Adrenal gland (tissue), 12 donors: ENCODE data around the gene NUDT3. TPM values are rescaled to one million over a fixed set of nuclear protein-coding genes. Genes with fewer than 3 reads are reported as not detected.

Source experiments
- DNase-seq, 7 donors: peaks; one replicate each; pipeline ENCODE4 v3.0.0-alpha.2; 2019 to 2020
- H3K27ac ChIP-seq, 5 donors: fragments of 200-600 bp; sonication (generic) in 4 of 5; 1 replicate in 3 of 5; 2 replicates in 2 of 5; pipeline versions ENCODE4 v1.5.1 to v1.8.0; 2016 to 2020; ENCODE audit warnings: mild to moderate bottlenecking in 1 of 5
- H3K27me3 ChIP-seq: fragments of 200-600 bp; 2 replicates; pipeline ENCODE4 v1.8.0; 2021
- H3K36me3 ChIP-seq, 2 donors: fragments of 200-600 bp; replicated peaks in 1 of 2; 1 replicate in 1 of 2; 2 replicates in 1 of 2; pipeline versions ENCODE4 v1.5.1 to v1.8.0; 2018 to 2022
- H3K4me1 ChIP-seq, 2 donors: fragments of 200-600 bp; replicated peaks in 1 of 2; 1 replicate in 1 of 2; 2 replicates in 1 of 2; pipeline versions ENCODE4 v1.5.1 to v1.8.0; 2018 to 2021
- H3K4me3 ChIP-seq, 4 donors: fragments of 200-600 bp; sonication (generic) in 3 of 4; one replicate each; pipeline ENCODE4 v1.5.1; 2016 to 2018
- H3K9me3 ChIP-seq, 3 donors: fragments of 200-600 bp; sonication (generic) in 1 of 3; replicated peaks in 1 of 3; 1 replicate in 2 of 3; 2 replicates in 1 of 3; pipeline versions ENCODE4 v1.5.1 to v1.8.0; 2016 to 2021
- POLR2A ChIP-seq, 2 donors: fragments of 450-650 bp; IDR thresholded peaks; one replicate each; pipeline ENCODE4 v1.6.1; 2017; ENCODE audit warnings: antibody characterized with exemption in 2 of 2, mild to moderate bottlenecking in 2 of 2, moderate library complexity in 1 of 2
- WGBS, 4 donors: extraction: QIAGEN DNeasy Blood & Tissue Kit in 2 of 4; methylation state at CpG; one replicate each; pipeline versions ENCODE4 v1.1.5 to v1.1.7; 2013 to 2017; 5-methylcytosine and 5-hydroxymethylcytosine counted together
- intact Hi-C, 2 donors: fragments of 100-400 bp; cut with DNase I; formaldehyde crosslinking; loops; one replicate each; pipeline versions ENCODE4 v1.14.1 to v1.15.0; 2022 to 2023
- polyA plus RNA-seq, 3 donors: library from polyadenylated mRNA; stranded (reverse); fragments of 200-250 nt in 2 of 3; fragments of 350-450 nt in 1 of 3; fragmentation: Illumina TruSeq in 1 of 3; extraction: RNeasy Lipid Tissue Mini Kit (QIAGEN cat#74804) in 1 of 3; gene quantifications; one replicate each; pipeline ENCODE4 v1.2.3, GENCODE V29; 2013 to 2014
- total RNA-seq, 9 donors: library from RNA; depleted of rRNA in 4 of 9; stranded (reverse); fragments of >200 nt in 4 of 9; fragments of 120-200 nt in 1 of 9; fragmentation: NEBNext Ultra II Directional in 1 of 9; extraction: Animal tissue kit (Norgen Biotek cat#: 25700) in 1 of 9; gene quantifications; one replicate each; pipeline versions ENCODE4 v1.1.0 to v1.2.4, GENCODE V29; 2013 to 2023
- TF ChIP-seq, protein P1 (sequence below), 6 experiments: fragments of 450-650 bp in 4 of 6; fragments of 200-600 bp in 2 of 6; sonication (generic) in 1 of 6; IDR thresholded peaks; 1 replicate in 5 of 6; 2 replicates in 1 of 6; pipeline versions ENCODE4 v1.5.1 to v1.8.0; 2016 to 2021; ENCODE audit warnings: antibody characterized with exemption in 6 of 6, mild to moderate bottlenecking in 2 of 6, moderate library complexity in 1 of 6
- donor health status: healthy with polysubstance abuse.
- donor health status: Bipolar disorder and iron deficiency.
- donor health status: DM: yes; HTN: yes; CAD: no.
- donor health status: DM: no; HTN: no; CAD: no.
- donor health status: DM: no; HTN: no; CAD: no.
- donor health status: DM: yes; HTN: yes; CAD: no.

NUDT3 gene
- total and polyA plus RNA-seq, 12 donors: 18.2 to 56.3 (median 40.9) TPM

DNA sequence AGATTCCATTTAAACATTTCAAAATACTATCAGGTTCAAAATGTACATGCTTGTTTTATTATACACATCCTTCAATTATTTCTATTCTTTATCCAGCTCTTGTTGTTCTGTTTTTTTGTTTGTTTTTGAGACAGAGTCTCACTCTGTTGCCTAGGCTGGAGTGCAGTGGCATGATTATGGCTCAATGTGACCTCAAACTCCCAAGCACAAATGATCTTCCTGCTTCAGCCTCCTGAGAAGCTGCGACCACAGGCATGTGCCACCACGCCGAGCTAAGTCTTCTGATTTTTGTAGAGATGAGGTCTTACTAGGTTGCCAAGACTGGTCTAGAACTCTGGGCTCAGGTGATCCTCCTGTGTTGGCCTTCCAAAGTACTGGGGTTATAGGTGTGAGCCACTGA lies 99.5 kb downstream of the NUDT3 start:
- no peak overlapping the region for H3K4me3 ChIP-seq
- H3K36me3 ChIP-seq: peaks cover 0 to 20% of the 10 kb centered on the region in 2 donors
- H3K27ac ChIP-seq: no peak overlapping the region
- no peak for DNase-seq
- intact Hi-C loops: no loop called here
- no peaks in the 10 kb centered on the region for H3K27me3 ChIP-seq
- TF ChIP-seq, protein P1, sequence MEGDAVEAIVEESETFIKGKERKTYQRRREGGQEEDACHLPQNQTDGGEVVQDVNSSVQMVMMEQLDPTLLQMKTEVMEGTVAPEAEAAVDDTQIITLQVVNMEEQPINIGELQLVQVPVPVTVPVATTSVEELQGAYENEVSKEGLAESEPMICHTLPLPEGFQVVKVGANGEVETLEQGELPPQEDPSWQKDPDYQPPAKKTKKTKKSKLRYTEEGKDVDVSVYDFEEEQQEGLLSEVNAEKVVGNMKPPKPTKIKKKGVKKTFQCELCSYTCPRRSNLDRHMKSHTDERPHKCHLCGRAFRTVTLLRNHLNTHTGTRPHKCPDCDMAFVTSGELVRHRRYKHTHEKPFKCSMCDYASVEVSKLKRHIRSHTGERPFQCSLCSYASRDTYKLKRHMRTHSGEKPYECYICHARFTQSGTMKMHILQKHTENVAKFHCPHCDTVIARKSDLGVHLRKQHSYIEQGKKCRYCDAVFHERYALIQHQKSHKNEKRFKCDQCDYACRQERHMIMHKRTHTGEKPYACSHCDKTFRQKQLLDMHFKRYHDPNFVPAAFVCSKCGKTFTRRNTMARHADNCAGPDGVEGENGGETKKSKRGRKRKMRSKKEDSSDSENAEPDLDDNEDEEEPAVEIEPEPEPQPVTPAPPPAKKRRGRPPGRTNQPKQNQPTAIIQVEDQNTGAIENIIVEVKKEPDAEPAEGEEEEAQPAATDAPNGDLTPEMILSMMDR (IDR thresholded peaks at IDR 0.05): no peak
- no peak for TF ChIP-seq POLR2A (IDR thresholded peaks at IDR 0.05)
- H3K4me1 ChIP-seq: peaks cover 14 to 29% of the 10 kb centered on the region in 2 donors
- WGBS, 4 donors: 90 to 99% (median 99%) methylated on average over 3 of the region's 3 CpGs
- no peaks in the 10 kb centered on the region for H3K9me3 ChIP-seq

DNA sequence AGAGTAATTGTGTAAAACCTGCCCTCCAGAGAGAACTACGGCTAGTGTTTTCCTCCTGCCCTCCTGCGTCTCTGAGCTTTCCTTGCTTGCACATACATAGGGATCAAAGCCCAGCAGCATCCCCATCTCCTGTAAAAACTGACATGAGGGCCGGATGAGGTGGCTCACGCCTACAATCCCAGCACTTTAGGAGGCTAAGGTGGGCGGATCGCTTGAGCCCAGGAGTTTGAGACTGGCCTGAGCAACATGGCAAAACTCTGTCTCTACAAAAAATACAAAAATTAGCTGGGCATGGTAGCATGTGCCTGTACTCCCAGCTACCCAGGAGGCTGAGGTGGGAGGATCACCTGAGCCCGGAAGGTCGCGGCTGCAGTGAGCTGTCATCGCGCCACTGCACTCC lies 103.3 kb downstream of the NUDT3 start:
- peak overlapping the region in 2 of 5 donors; percentile 5 to 47 for H3K27ac ChIP-seq
- TF ChIP-seq, protein P1 (IDR thresholded peaks at IDR 0.05): no peak
- no peak for TF ChIP-seq POLR2A (IDR thresholded peaks at IDR 0.05)
- H3K27me3 ChIP-seq: no peaks in the 10 kb centered on the region
- no peaks in the 10 kb centered on the region for H3K9me3 ChIP-seq
- peaks cover 0 to 20% of the 10 kb centered on the region in 2 donors for H3K36me3 ChIP-seq
- no peak overlapping the region for H3K4me3 ChIP-seq
- peaks cover 6 to 32% of the 10 kb centered on the region in 2 donors for H3K4me1 ChIP-seq
- DNase-seq: no peak
- intact Hi-C loops: no loop called here
- 92 to 98% (median 96%) methylated on average over 11 of the region's 11 CpGs for WGBS, 4 donors

DNA sequence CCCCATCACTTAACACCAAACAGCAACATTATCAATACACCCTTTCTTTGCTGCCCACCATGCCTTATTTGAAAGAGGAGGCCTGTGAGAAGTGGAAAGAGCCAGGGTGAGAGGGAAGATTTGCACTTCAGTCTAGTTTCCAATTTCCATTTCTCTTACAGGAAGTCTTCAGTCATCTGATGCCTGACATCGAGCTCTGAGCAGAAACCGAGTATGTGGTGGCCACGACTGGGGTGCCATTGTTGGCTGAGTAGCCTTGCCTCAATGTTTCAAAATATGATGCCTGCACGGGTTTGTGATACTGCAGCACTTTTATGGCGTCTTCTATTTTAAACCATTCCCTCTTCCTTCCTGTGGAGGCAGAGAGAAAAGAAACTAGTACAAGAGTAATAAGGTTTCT lies 103.9 kb downstream of the NUDT3 start:
- intact Hi-C loops: no loop called here
- 44 to 60% (median 49%) methylated on average over 5 of the region's 5 CpGs for WGBS, 4 donors
- peak in 1 of 7 donors; percentile 21 for DNase-seq
- H3K27ac ChIP-seq: peak overlapping the region in 2 of 5 donors; percentile 5 to 48
- H3K4me1 ChIP-seq: peaks cover 6 to 33% of the 10 kb centered on the region in 2 donors
- H3K4me3 ChIP-seq: no peak overlapping the region
- peaks cover 0 to 19% of the 10 kb centered on the region in 2 donors for H3K36me3 ChIP-seq
- TF ChIP-seq, protein P1 (IDR thresholded peaks at IDR 0.05): no peak
- TF ChIP-seq POLR2A (IDR thresholded peaks at IDR 0.05): no peak
- no peaks in the 10 kb centered on the region for H3K27me3 ChIP-seq
- no peaks in the 10 kb centered on the region for H3K9me3 ChIP-seq

DNA sequence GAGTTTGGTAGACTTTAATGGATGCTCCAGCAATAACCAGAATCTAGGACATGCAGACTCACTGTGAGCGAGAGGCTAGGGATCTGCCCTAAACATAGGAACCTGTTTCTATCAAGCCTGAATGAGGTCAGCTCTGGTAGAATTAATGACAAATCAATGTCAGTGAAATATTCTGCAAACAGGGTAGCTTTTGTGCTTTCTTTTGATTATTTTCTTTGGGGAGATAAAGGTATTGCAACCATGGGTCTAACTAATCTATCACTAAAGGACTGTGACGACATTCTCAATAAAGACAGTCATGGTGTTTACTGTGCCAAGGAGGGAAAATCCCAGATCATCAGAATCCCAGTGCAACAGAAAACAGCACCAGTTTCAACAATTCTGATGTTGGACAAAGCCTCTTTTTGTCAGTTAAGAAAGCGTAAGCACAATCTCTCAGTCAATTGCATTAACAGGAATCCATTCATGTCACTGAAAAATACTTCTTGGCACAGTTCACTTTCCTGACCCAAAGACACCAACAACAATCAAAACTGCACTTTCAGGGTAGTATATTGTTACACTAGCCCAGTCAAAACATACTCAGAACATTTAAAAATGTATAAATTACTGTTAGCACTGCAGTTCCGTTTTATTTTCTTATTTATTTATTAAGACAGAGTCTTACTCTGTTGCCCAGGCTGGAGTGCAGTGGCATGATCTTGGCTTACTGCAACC lies 106.9 kb downstream of the NUDT3 start:
- H3K4me3 ChIP-seq: no peak overlapping the region
- intact Hi-C loops: no loop called here
- peak overlapping the region in 3 of 5 donors; percentile 4 to 84 (median 48) for H3K27ac ChIP-seq
- 69 to 75% (median 73%) methylated on average over 4 of the region's 4 CpGs for WGBS, 4 donors
- TF ChIP-seq, protein P1 (IDR thresholded peaks at IDR 0.05): no peak
- TF ChIP-seq POLR2A (IDR thresholded peaks at IDR 0.05): no peak
- peaks cover 6 to 33% of the 10 kb centered on the region in 2 donors for H3K4me1 ChIP-seq
- H3K27me3 ChIP-seq: no peaks in the 10 kb centered on the region
- H3K9me3 ChIP-seq: no peaks in the 10 kb centered on the region
- DNase-seq: no peak
- H3K36me3 ChIP-seq: no peaks in the 10 kb centered on the region
